ENCODE results near the gene BCL2L12.

DNA sequence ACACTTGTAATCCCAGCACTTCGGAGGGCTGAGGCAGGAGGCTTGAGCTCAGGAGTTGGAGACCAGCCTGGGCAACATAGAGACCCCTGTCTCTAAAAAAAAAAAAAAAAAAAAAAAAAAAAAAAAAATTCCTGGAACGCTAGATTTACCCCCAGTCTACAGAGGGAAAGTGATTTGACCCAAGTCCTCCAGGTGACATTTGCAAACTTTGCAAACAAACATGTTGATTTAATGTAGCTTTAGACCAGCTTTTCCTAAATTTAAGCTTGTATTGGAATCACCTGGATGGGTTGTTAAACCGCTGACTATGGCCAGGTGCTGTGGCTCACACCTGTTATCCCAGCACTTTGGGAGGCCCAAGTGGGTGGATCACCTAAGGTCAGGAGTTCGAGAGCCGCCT is 33.6 kb downstream of the BCL2L12 start:
- TF ChIP-seq CTCF (IDR thresholded peaks at IDR 0.05) (no peak), POLR2A (IDR thresholded peaks at IDR 0.05) (no peak)

Measured in adrenal gland (tissue), 5 donors.